K562 (cell line): ENCODE results near the gene TBPL2. TPM values are rescaled to one million over a fixed set of nuclear protein-coding genes. Genes with fewer than 3 reads are reported as not detected.

ENCODE experiments used
- CEBPG ChIP-seq, 3 experiments: fragments of 200-800 bp in 1 of 3; sonication (Bioruptor generic) in 1 of 3; sonication (generic) in 1 of 3; formaldehyde crosslinking in 1 of 3; IDR thresholded peaks in 2 of 3; conservative IDR thresholded peaks in 1 of 3; 2 replicates each; pipeline versions ENCODE4 v1.6.1 to v1.8.0; 2016 to 2022; ENCODE audit warnings: missing compliant biosample characterization in 2 of 3, missing genetic modification characterization in 2 of 3, mild to moderate bottlenecking in 1 of 3, missing genetic modification reagents in 1 of 3
- DACH1 ChIP-seq: fragments of 450-650 bp; IDR thresholded peaks from 2 replicates; pipeline ENCODE4 v1.6.1; 2018; ENCODE audit not compliant: partially characterized antibody
- DPF2 ChIP-seq: fragments of 450-650 bp; IDR thresholded peaks from 2 replicates; pipeline ENCODE4 v1.6.1; 2016
- E2F1 ChIP-seq: sonication (generic); formaldehyde crosslinking; IDR thresholded peaks from 2 replicates; pipeline ENCODE4 v1.8.1; 2023; ENCODE audit warnings: mild to moderate bottlenecking, missing genetic modification reagents, moderate library complexity
- E2F3 ChIP-seq: fragments of 250-450 bp; sonication (Bioruptor Pico); IDR thresholded peaks from 2 replicates; pipeline ENCODE4 v1.4.0; 2020; ENCODE audit warnings: mild to moderate bottlenecking
- FOXA1 ChIP-seq: fragments of 450-650 bp; IDR thresholded peaks from 2 replicates; pipeline ENCODE4 v1.6.1; 2016; ENCODE audit warnings: mild to moderate bottlenecking, borderline replicate concordance
- HDAC8 ChIP-seq: fragments of 450-650 bp; IDR thresholded peaks from 2 replicates; pipeline ENCODE4 v1.6.1; 2016; ENCODE audit warnings: mild to moderate bottlenecking, missing genetic modification characterization, moderate library complexity, missing compliant biosample characterization
- LEF1 ChIP-seq: fragments of 450-650 bp; IDR thresholded peaks from 2 replicates; pipeline ENCODE4 v1.6.1; 2016; ENCODE audit warnings: mild to moderate bottlenecking
- MYNN ChIP-seq, 2 experiments: sonication (generic); formaldehyde crosslinking in 1 of 2; IDR thresholded peaks; 2 replicates each; pipeline versions ENCODE4 v1.5.0 to v1.6.1; 2016 to 2020; ENCODE audit warnings: antibody characterized with exemption in 1 of 2, missing genetic modification reagents in 1 of 2
- NFIC ChIP-seq: fragments of 450-650 bp; IDR thresholded peaks from 2 replicates; pipeline ENCODE4 v1.6.1; 2017; ENCODE audit warnings: mild to moderate bottlenecking, inconsistent platforms
- RBM14 ChIP-seq: fragments of 200-400 bp; formaldehyde crosslinking; IDR thresholded peaks from 2 replicates; pipeline ENCODE4 v1.6.1; 2018; ENCODE audit warnings: low read depth, mild to moderate bottlenecking, low read length, moderate library complexity, borderline replicate concordance; ENCODE audit not compliant: insufficient read depth
- RBM25 ChIP-seq: fragments of 200-400 bp; formaldehyde crosslinking; IDR thresholded peaks from 2 replicates; pipeline ENCODE4 v1.6.1; 2018; ENCODE audit warnings: low read length, low read depth, moderate library complexity; ENCODE audit not compliant: severe bottlenecking
- SAFB ChIP-seq: fragments of 200-400 bp; formaldehyde crosslinking; IDR thresholded peaks from 2 replicates; pipeline ENCODE4 v1.6.1; 2017; ENCODE audit warnings: low read depth, low read length, borderline replicate concordance
- SAFB2 ChIP-seq: fragments of 200-400 bp; formaldehyde crosslinking; IDR thresholded peaks from 2 replicates; pipeline ENCODE4 v1.6.1; 2018; ENCODE audit warnings: borderline replicate concordance, low read length, low read depth, moderate library complexity; ENCODE audit not compliant: severe bottlenecking
- SUPT5H ChIP-seq: fragments of 450-650 bp; IDR thresholded peaks from 2 replicates; pipeline ENCODE4 v1.6.1; 2016
- TFAM ChIP-seq: fragments of 250-450 bp; sonication (Bioruptor Pico); conservative IDR thresholded peaks from 2 replicates; pipeline ENCODE4 v1.5.0; 2021; ENCODE audit warnings: mild to moderate bottlenecking, moderate library complexity
- ZKSCAN3 ChIP-seq: fragments of 250-450 bp; sonication (Bioruptor Pico); IDR thresholded peaks from 2 replicates; pipeline ENCODE4 v1.4.0; 2020
- ZNF12 ChIP-seq: sonication (generic); formaldehyde crosslinking; IDR thresholded peaks from 2 replicates; pipeline ENCODE4 v1.4.0; 2020; ENCODE audit warnings: mild to moderate bottlenecking, missing genetic modification reagents
- ZNF121 ChIP-seq: sonication (generic); formaldehyde crosslinking; conservative IDR thresholded peaks from 2 replicates; pipeline ENCODE4 v1.8.0; 2022; ENCODE audit warnings: missing genetic modification reagents
- ZNF197 ChIP-seq: fragments of 200-800 bp; sonication (Bioruptor generic); IDR thresholded peaks from 2 replicates; pipeline ENCODE4 v1.6.1; 2016; ENCODE audit warnings: low read depth, missing genetic modification characterization, missing compliant biosample characterization
- ZNF324 ChIP-seq: fragments of 250-450 bp; sonication (Bioruptor Pico); IDR thresholded peaks from 2 replicates; pipeline ENCODE4 v1.4.0; 2020; ENCODE audit warnings: mild to moderate bottlenecking
- polyA plus RNA-seq, 8 experiments: library from polyadenylated mRNA; depleted of rRNA in 4 of 8; stranded (reverse) in 5 of 8; unstranded in 3 of 8; fragments of >200 nt; fragmentation: Nextera tagmentation in 2 of 8; fragmentation: Illumina TruSeq in 1 of 8; extraction: Ambion mirVana in 2 of 8; extraction: Trizol in 1 of 8; gene quantifications; 2 replicates each; pipeline versions ENCODE4 v1.2.1 to v1.2.3, GENCODE V29; 2011 to 2014; ENCODE audit warnings: inconsistent platforms in 1 of 8, missing spikeins in 1 of 8
- total RNA-seq, 7 experiments: library from RNA; depleted of rRNA in 6 of 7; stranded (reverse); fragments of >200 nt in 6 of 7; fragmentation: Illumina TruSeq in 2 of 7; extraction: Trizol in 2 of 7; gene quantifications; 2 replicates each; pipeline versions ENCODE4 v1.2.1 to v1.2.3, GENCODE V29; 2011 to 2021; ENCODE audit warnings: low replicate concordance in 1 of 7
- TF ChIP-seq, protein P1 (sequence below): sonication (generic); formaldehyde crosslinking; IDR thresholded peaks from 2 replicates; pipeline ENCODE4 v1.8.0; 2022; ENCODE audit warnings: missing genetic modification reagents, mild to moderate bottlenecking, moderate library complexity, borderline replicate concordance
- TF ChIP-seq, protein P2 (sequence below), 3 experiments: fragments of 200-800 bp in 1 of 3; sonication (Bioruptor generic) in 1 of 3; sonication (generic) in 1 of 3; formaldehyde crosslinking in 1 of 3; IDR thresholded peaks; 2 replicates each; pipeline versions ENCODE4 v1.6.1 to v1.8.0; 2016 to 2022; ENCODE audit warnings: mild to moderate bottlenecking in 2 of 3, missing compliant biosample characterization in 2 of 3, missing genetic modification characterization in 2 of 3, missing genetic modification reagents in 1 of 3
- TF ChIP-seq, protein P3 (sequence below): fragments of 450-650 bp; IDR thresholded peaks from 2 replicates; pipeline ENCODE4 v1.7.0; 2016; ENCODE audit warnings: borderline replicate concordance

The TBPL2 gene
- total and polyA plus RNA-seq, 9 of the 15 experiments (the other 6 are each of a cell fraction or from before 2014, with no cell fraction given) = not detected

GRCh38 chr14:55370883-55371455, 69.4 kb downstream of the TBPL2 start (continued):
- TF ChIP-seq FOXA1 (no peak), TFAM (CRISPR knock-in tag) (no peak), ZKSCAN3 (CRISPR knock-in tag) (no peak), ZNF121 (CRISPR knock-in tag) (no peak), RBM14 (no peak), RBM25 (no peak), ZNF12 (CRISPR knock-in tag) (no peak), NFIC (peak; percentile 38; the same call in 1 of the 2 replicates), DPF2 (peak; percentile 70), DACH1 (no peak), SAFB2 (no peak), E2F1 (CRISPR knock-in tag) (no peak), SAFB (no peak), CEBPG (CRISPR knock-in tag; IDR thresholded peaks at IDR 0.05) (no peak), CEBPG (tag; conservative IDR thresholded peaks at IDR 0.05 in 1 of 2, IDR thresholded peaks at IDR 0.05 in 1 of 2) (no peak), SUPT5H (no peak), ZNF324 (no peak), HDAC8 (tag) (no peak), E2F3 (CRISPR knock-in tag) (no peak), LEF1 (no peak; the same call in 1 of the 2 replicates), ZNF197 (CRISPR knock-in tag) (no peak), MYNN (IDR thresholded peaks at IDR 0.05) (peak; percentile 73; the same call in 1 of the 2 replicates), MYNN (CRISPR knock-in tag; IDR thresholded peaks at IDR 0.05) (no peak)
- TF ChIP-seq, protein P1, sequence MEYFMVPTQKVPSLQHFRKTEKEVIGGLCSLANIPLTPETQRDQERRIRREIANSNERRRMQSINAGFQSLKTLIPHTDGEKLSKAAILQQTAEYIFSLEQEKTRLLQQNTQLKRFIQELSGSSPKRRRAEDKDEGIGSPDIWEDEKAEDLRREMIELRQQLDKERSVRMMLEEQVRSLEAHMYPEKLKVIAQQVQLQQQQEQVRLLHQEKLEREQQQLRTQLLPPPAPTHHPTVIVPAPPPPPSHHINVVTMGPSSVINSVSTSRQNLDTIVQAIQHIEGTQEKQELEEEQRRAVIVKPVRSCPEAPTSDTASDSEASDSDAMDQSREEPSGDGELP = peak; percentile 21; the same call in 1 of the 2 replicates
- TF ChIP-seq, protein P2, sequence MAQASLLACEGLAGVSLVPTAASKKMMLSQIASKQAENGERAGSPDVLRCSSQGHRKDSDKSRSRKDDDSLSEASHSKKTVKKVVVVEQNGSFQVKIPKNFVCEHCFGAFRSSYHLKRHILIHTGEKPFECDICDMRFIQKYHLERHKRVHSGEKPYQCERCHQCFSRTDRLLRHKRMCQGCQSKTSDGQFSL (CRISPR knock-in tag; IDR thresholded peaks at IDR 0.05) = no peak
- TF ChIP-seq, protein P2 (tag; IDR thresholded peaks at IDR 0.05) = no peak
- TF ChIP-seq, protein P3, sequence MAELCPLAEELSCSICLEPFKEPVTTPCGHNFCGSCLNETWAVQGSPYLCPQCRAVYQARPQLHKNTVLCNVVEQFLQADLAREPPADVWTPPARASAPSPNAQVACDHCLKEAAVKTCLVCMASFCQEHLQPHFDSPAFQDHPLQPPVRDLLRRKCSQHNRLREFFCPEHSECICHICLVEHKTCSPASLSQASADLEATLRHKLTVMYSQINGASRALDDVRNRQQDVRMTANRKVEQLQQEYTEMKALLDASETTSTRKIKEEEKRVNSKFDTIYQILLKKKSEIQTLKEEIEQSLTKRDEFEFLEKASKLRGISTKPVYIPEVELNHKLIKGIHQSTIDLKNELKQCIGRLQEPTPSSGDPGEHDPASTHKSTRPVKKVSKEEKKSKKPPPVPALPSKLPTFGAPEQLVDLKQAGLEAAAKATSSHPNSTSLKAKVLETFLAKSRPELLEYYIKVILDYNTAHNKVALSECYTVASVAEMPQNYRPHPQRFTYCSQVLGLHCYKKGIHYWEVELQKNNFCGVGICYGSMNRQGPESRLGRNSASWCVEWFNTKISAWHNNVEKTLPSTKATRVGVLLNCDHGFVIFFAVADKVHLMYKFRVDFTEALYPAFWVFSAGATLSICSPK = no peak
